Measurements from ENCODE around the gene CMIP.
"Not testable (repeated sequence)": the region's sequence is repeated elsewhere in the genome, so short reads cannot be mapped to it uniquely, and the experiment has no call there.

The CMIP gene

GRCh38 chr16:81523387-81524115 lies 78.9 kb downstream of the CMIP start:
- no peak overlapping the region for H2BK5ac ChIP-seq (ENCODE audit: low read depth, low read length, poor library complexity, severe bottlenecking)

GRCh38 chr16:81524382-81524781 lies 79.8 kb downstream of the CMIP start:
- Histone ChIP-seq H3K79me1 (replicated peaks; ENCODE audit: low read length, poor library complexity, severe bottlenecking) (peaks cover 52% of the 10 kb centered on the region), H2BK12ac (ENCODE audit: low read length in 2 of 2) (no peak overlapping the region), H2BK5ac (ENCODE audit: low read depth, low read length, poor library complexity, severe bottlenecking) (no peak overlapping the region), H3K27ac (ENCODE audit: low read length, poor library complexity, severe bottlenecking) (no peak overlapping the region), H3K36me3 (ENCODE audit: control insufficient read depth in 1 of 2, insufficient read depth in 2 of 2, low read depth in 1 of 2, low read length in 2 of 2) (peaks cover 0 to 3% of the 10 kb centered on the region in 2 experiments), H4K8ac (ENCODE audit: low read length) (no peak overlapping the region), H3K4me1 (ENCODE audit: control insufficient read depth, insufficient read depth, low read depth, low read length) (peaks cover 10% of the 10 kb centered on the region), H3K18ac (ENCODE audit: low read depth in 1 of 2, low read length in 2 of 2) (no peak overlapping the region), H3K4me3 (ENCODE audit: insufficient read depth in 1 of 2, low read depth in 1 of 2, low read length in 2 of 2) (no peak overlapping the region), H3K4ac (ENCODE audit: low read depth in 1 of 2, low read length in 2 of 2) (no peak overlapping the region), H3K27me3 (ENCODE audit: control insufficient read depth in 1 of 2, insufficient read depth in 1 of 2, low read length in 2 of 2) (no peaks in the 10 kb centered on the region), H3K14ac (ENCODE audit: low read length in 2 of 2) (no peak overlapping the region), H4K91ac (ENCODE audit: low read length) (no peak overlapping the region), H2AK5ac (ENCODE audit: low read length, severe bottlenecking) (no peak overlapping the region), H3K23ac (ENCODE audit: low read length in 2 of 2) (no peak overlapping the region), H3K4me2 (ENCODE audit: low read length, poor library complexity, severe bottlenecking) (no peak overlapping the region), H2BK120ac (ENCODE audit: low read depth, low read length) (no peak overlapping the region), H3K9me3 (ENCODE audit: control insufficient read depth, low read length) (no peaks in the 10 kb centered on the region), H3K9ac (ENCODE audit: low read length) (no peak overlapping the region), H2BK15ac (ENCODE audit: low read depth, poor library complexity, severe bottlenecking) (no peak overlapping the region), H2AFZ (ENCODE audit: low read depth, low read length) (no peak overlapping the region)
- WGBS: 93% methylated on average over 9 of the region's 10 CpGs
- DNase-seq: no peak

More at GRCh38 chr16:81523387-81524115, 78.9 kb downstream of the CMIP start:
- Histone ChIP-seq H3K4me3 (ENCODE audit: insufficient read depth in 1 of 2, low read depth in 1 of 2, low read length in 2 of 2) (no peak overlapping the region), H2AFZ (ENCODE audit: low read depth, low read length) (no peak overlapping the region), H3K9ac (ENCODE audit: low read length) (no peak overlapping the region), H3K18ac (ENCODE audit: low read depth in 1 of 2, low read length in 2 of 2) (no peak overlapping the region), H3K9me3 (ENCODE audit: control insufficient read depth, low read length) (no peaks in the 10 kb centered on the region), H4K8ac (ENCODE audit: low read length) (peak overlapping the region; percentile 7), H3K27me3 (ENCODE audit: control insufficient read depth in 1 of 2, insufficient read depth in 1 of 2, low read length in 2 of 2) (no peaks in the 10 kb centered on the region), H2AK5ac (ENCODE audit: low read length, severe bottlenecking) (no peak overlapping the region), H2BK120ac (ENCODE audit: low read depth, low read length) (no peak overlapping the region), H2BK15ac (ENCODE audit: low read depth, poor library complexity, severe bottlenecking) (no peak overlapping the region), H3K4me2 (ENCODE audit: low read length, poor library complexity, severe bottlenecking) (no peak overlapping the region), H3K4ac (ENCODE audit: low read depth in 1 of 2, low read length in 2 of 2) (no peak overlapping the region), H3K4me1 (ENCODE audit: control insufficient read depth, insufficient read depth, low read depth, low read length) (peaks cover 10% of the 10 kb centered on the region), H3K14ac (ENCODE audit: low read length in 2 of 2) (no peak overlapping the region), H2BK12ac (ENCODE audit: low read length in 2 of 2) (no peak overlapping the region), H3K27ac (ENCODE audit: low read length, poor library complexity, severe bottlenecking) (no peak overlapping the region), H3K23ac (ENCODE audit: low read length in 2 of 2) (no peak overlapping the region), H4K91ac (ENCODE audit: low read length) (no peak overlapping the region), H3K36me3 (ENCODE audit: control insufficient read depth in 1 of 2, insufficient read depth in 2 of 2, low read depth in 1 of 2, low read length in 2 of 2) (peaks cover 0 to 3% of the 10 kb centered on the region in 2 experiments), H3K79me1 (replicated peaks; ENCODE audit: low read length, poor library complexity, severe bottlenecking) (peaks cover 50% of the 10 kb centered on the region)
- no peak for DNase-seq
- 89% methylated on average over 20 of the region's 20 CpGs for WGBS

GRCh38 chr16:81524885-81525284 lies 80.3 kb downstream of the CMIP start:
- not testable (repeated sequence) for H3K23ac ChIP-seq (ENCODE audit: low read length in 2 of 2); H2BK5ac ChIP-seq (ENCODE audit: low read depth, low read length, poor library complexity, severe bottlenecking); H3K9me3 ChIP-seq (ENCODE audit: control insufficient read depth, low read length); H3K4ac ChIP-seq (ENCODE audit: low read depth in 1 of 2, low read length in 2 of 2); H2BK120ac ChIP-seq (ENCODE audit: low read depth, low read length); H4K91ac ChIP-seq (ENCODE audit: low read length); H3K4me3 ChIP-seq (ENCODE audit: insufficient read depth in 1 of 2, low read depth in 1 of 2, low read length in 2 of 2); H3K14ac ChIP-seq (ENCODE audit: low read length in 2 of 2); H4K8ac ChIP-seq (ENCODE audit: low read length); H2BK12ac ChIP-seq (ENCODE audit: low read length in 2 of 2); H3K27me3 ChIP-seq (ENCODE audit: control insufficient read depth in 1 of 2, insufficient read depth in 1 of 2, low read length in 2 of 2); H2AFZ ChIP-seq (ENCODE audit: low read depth, low read length); H3K27ac ChIP-seq (ENCODE audit: low read length, poor library complexity, severe bottlenecking); H3K36me3 ChIP-seq (ENCODE audit: control insufficient read depth in 1 of 2, insufficient read depth in 2 of 2, low read depth in 1 of 2, low read length in 2 of 2); H3K18ac ChIP-seq (ENCODE audit: low read depth in 1 of 2, low read length in 2 of 2); H2AK5ac ChIP-seq (ENCODE audit: low read length, severe bottlenecking); H3K9ac ChIP-seq (ENCODE audit: low read length); DNase-seq; H3K4me2 ChIP-seq (ENCODE audit: low read length, poor library complexity, severe bottlenecking); H2BK15ac ChIP-seq (ENCODE audit: low read depth, poor library complexity, severe bottlenecking)
- WGBS: 100% methylated on average over 1 of the region's 4 CpGs
- Histone ChIP-seq H3K79me1 (replicated peaks; ENCODE audit: low read length, poor library complexity, severe bottlenecking) (peaks cover 51% of the 10 kb centered on the region), H3K4me1 (ENCODE audit: control insufficient read depth, insufficient read depth, low read depth, low read length) (peaks cover 10% of the 10 kb centered on the region)

- peaks cover 9% of the 10 kb centered on the region for H3K4me1 ChIP-seq (ENCODE audit: control insufficient read depth, insufficient read depth, low read depth, low read length)
- H4K91ac ChIP-seq (ENCODE audit: low read length): no peak overlapping the region
- DNase-seq: no peak
- H3K18ac ChIP-seq (ENCODE audit: low read depth in 1 of 2, low read length in 2 of 2): no peak overlapping the region
- H2AK5ac ChIP-seq (ENCODE audit: low read length, severe bottlenecking): no peak overlapping the region
- H2BK5ac ChIP-seq (ENCODE audit: low read depth, low read length, poor library complexity, severe bottlenecking): no peak overlapping the region
- WGBS: no CpG with 5 or more reads among the region's 4 CpGs
- H3K9me3 ChIP-seq (ENCODE audit: control insufficient read depth, low read length): no peaks in the 10 kb centered on the region
- peaks cover 0 to 7% of the 10 kb centered on the region in 2 experiments for H3K36me3 ChIP-seq (ENCODE audit: control insufficient read depth in 1 of 2, insufficient read depth in 2 of 2, low read depth in 1 of 2, low read length in 2 of 2)
- H4K8ac ChIP-seq (ENCODE audit: low read length): no peak overlapping the region
- no peak overlapping the region for H3K4me2 ChIP-seq (ENCODE audit: low read length, poor library complexity, severe bottlenecking)
- no peak overlapping the region for H2AFZ ChIP-seq (ENCODE audit: low read depth, low read length)
- no peak overlapping the region for H3K14ac ChIP-seq (ENCODE audit: low read length in 2 of 2)
- H3K27ac ChIP-seq (ENCODE audit: low read length, poor library complexity, severe bottlenecking): no peak overlapping the region
- H3K4ac ChIP-seq (ENCODE audit: low read depth in 1 of 2, low read length in 2 of 2): no peak overlapping the region
- H3K4me3 ChIP-seq (ENCODE audit: insufficient read depth in 1 of 2, low read depth in 1 of 2, low read length in 2 of 2): peak overlapping the region in 1 of 2 experiments; percentile 31
- H3K23ac ChIP-seq (ENCODE audit: low read length in 2 of 2): no peak overlapping the region
- H2BK120ac ChIP-seq (ENCODE audit: low read depth, low read length): no peak overlapping the region
- H3K79me1 ChIP-seq (replicated peaks; ENCODE audit: low read length, poor library complexity, severe bottlenecking): peaks cover 50% of the 10 kb centered on the region
- no peak overlapping the region for H2BK15ac ChIP-seq (ENCODE audit: low read depth, poor library complexity, severe bottlenecking)
- H3K27me3 ChIP-seq (ENCODE audit: control insufficient read depth in 1 of 2, insufficient read depth in 1 of 2, low read length in 2 of 2): no peaks in the 10 kb centered on the region
- H2BK12ac ChIP-seq (ENCODE audit: low read length in 2 of 2): no peak overlapping the region
- peak overlapping the region; percentile 76 for H3K9ac ChIP-seq (ENCODE audit: low read length)
These were observed 81.6 kb downstream of the CMIP start for GRCh38 chr16:81526199-81526598.
